D341Med (cell line): Measurements from ENCODE around the gene CSKMT.
A peak's percentile ranks its signal among the peaks of the same experiment; 100 is the strongest.
"Not testable (repeated sequence)": the region's sequence is repeated elsewhere in the genome, so short reads cannot be mapped to it uniquely, and the experiment has no call there.

Experiments
- DNase-seq: peaks from one replicate; pipeline ENCODE4 v3.0.0; 2012; ENCODE audit warnings: low spot score

The CSKMT gene, protein sequence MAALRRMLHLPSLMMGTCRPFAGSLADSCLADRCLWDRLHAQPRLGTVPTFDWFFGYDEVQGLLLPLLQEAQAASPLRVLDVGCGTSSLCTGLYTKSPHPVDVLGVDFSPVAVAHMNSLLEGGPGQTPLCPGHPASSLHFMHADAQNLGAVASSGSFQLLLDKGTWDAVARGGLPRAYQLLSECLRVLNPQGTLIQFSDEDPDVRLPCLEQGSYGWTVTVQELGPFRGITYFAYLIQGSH

DNA sequence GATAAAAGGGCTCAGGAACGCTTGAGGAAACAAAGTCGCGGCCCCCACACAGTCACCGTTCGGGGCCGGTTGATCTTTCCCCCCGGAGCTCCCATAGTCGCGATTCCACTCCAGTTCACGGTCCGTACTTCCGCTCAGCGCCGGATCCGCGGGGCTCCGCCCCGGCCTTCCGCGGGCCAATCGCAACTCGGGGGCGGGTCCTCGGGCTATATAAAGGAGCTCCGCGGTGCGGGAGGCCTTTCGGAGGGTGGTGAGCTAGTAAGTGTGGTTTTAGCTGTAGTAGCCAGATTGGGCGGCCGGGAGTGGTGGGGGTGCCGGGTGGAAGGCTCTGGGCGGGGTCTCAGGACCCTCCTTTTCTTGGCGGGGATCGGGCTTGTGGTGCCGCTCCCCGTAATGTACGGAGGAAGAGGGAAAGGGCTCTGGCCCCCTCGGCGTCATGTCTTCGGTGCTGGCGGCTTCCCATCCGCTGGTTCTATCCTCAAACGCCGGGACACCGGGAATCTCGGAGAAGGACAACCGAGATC, at the start of gene CSKMT, which contains the start of gene C11orf98:
Gene CSKMT (plus strand): TSS at position 238 of the 524 bp plus-strand sequence. CDS start 568 bp downstream, outside the sequence.
Gene C11orf98 (minus strand): TSS at position 136 of the 524 bp plus-strand sequence. CDS start 41 bp downstream, at position 95.
- peak; percentile 95 for DNase-seq

DNA sequence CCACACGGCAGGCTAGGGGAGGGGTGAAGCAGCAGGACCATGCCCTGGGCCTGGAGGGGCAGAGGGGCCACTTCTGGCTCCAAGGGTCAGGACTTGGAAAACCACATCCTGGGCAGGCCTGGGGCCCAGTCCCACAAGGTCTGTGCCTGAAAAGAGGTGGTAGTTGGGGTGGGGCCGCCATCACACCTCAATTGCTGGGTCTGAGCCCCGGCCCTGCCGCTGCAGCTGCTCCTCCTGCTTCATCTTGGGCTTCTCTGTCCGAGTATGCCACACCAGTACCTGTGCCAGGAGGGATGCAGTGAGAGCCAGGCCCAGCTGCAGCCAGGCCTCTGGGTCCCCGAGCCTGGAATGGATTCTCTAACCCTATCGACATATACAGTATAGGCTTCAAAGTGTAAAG, 49.6 kb upstream of the CSKMT start:
- DNase-seq, result no peak

DNA sequence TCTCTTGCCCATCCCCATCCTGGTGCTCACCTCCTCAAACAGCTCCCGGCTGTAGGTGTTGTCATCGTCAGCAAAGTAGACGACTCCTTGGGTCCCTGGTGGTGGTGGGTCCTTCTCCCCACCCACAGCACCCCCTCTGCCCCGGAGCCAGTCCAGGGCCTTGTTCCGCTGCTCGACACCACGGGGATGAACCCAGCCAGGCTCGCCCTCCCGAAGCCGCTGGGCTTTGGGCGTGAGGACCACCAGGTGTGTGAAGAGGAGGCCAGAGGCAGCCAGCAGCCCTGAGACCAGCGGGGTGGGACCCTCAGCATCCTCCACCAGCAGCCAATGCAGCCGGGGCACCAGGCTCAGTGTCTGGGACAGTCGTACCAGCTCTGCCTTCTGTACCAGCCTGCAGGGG, 48.2 kb upstream of the CSKMT start:
- DNase-seq, result not testable (repeated sequence)

DNA sequence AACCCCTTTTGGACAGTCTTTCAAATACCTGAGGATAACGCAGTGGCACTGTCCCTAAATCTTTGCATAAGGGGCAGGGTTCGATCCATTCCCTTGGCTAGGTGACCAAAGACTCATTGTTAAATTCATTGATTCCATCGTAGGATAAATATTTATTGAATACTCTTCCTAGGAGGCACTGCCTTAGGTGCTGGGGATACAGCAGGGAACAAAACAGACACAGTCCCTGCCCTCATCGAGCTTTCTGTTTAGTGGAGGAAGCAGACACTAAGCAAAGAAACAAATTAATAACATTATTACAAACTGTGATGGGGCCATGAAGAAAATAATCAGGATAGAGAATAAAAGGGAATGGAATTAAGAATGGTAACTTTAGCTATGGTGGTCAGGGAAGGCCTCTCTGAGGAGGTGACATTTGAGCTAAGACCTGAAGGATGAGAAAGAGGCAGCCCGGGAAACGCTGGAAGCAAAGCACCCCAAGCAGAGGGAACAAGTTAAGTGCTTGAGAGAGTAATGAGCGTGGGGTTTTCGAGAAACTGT, 44.0 kb upstream of the CSKMT start:
- no peak for DNase-seq

- DNase-seq, result peak; percentile 96
These were observed 43.3 kb upstream of the CSKMT start, which contains the start of gene B3GAT3 for GRCh38 chr11:62621567-62622470. TSS of gene B3GAT3 (minus strand) at chr11:62621986. CDS start at chr11:62621947, 39 bp downstream.

DNA sequence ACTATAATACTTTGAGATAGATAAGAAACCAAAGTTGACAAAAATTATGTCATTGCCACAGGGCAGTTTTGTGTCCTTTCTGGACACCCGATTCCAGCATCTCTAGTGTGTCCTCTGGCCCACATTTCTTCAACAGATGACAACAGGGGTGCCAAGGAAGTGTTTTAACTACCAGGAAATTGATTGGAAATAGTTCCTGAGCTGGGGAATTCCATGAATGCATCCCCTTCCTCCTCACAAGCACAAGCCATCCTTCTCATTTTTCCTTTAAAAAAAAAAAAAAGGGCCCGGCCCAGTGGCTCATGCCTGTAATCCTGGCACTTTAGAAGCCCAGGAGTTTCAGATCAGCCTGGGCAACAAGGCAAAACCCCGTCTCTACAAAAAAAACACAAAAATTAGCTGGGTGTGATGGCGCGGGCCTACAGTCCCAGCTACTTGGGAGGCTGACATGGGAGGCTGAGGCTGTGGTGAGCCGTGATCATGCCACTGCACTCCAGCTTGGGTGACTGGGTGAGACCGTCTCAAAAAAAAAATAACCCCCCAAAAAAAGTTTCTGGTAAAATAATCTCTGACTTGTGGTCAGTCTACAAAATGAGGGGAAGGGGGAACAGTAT, 42.5 kb upstream of the CSKMT start:
- DNase-seq, result no peak

DNA sequence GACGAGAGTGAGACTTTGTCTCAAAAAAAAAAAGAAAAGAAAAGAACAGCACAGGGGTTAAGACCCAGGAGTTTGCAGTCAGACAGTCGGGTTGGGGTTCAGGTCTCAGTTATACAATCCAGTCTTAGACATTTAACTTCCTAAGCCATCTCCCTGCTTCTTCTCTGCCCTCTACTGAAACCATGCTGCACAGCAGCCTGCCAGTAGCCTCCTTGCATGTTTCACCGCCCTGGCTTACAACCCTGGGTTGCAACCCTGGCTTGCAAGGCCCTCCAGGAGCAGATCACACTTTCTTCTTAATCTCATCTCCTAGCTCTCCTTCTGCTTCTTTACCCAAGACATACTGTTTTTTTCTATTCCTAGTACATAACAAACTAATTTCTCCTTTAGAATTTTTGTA, 37.4 kb upstream of the CSKMT start:
- peak; percentile 42 for DNase-seq

DNA sequence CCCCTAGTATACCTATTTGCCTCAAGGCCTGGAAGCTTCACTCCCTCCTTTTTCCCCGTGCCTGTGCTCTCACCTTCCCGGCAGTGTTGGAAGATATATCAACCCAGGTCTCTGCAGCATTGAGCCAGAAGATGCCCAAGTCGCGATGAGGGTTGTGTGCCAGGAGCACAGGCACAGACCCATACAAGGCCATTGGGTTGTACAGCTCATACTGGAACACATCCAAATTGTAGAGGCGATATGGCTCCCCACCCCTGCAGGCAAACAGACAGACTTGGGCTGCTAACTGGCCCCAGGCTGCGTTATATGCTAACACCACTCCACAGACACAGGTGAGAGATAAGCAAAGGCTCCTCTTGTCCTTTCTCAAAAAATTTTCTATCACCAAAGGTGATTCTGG, 32.6 kb upstream of the CSKMT start:
- DNase-seq, result no peak

GRCh38 chr11:62644220-62644619, 20.9 kb upstream of the CSKMT start:
- no peak for DNase-seq

GRCh38 chr11:62645671-62645945, 19.5 kb upstream of the CSKMT start:
- no peak for DNase-seq

DNA sequence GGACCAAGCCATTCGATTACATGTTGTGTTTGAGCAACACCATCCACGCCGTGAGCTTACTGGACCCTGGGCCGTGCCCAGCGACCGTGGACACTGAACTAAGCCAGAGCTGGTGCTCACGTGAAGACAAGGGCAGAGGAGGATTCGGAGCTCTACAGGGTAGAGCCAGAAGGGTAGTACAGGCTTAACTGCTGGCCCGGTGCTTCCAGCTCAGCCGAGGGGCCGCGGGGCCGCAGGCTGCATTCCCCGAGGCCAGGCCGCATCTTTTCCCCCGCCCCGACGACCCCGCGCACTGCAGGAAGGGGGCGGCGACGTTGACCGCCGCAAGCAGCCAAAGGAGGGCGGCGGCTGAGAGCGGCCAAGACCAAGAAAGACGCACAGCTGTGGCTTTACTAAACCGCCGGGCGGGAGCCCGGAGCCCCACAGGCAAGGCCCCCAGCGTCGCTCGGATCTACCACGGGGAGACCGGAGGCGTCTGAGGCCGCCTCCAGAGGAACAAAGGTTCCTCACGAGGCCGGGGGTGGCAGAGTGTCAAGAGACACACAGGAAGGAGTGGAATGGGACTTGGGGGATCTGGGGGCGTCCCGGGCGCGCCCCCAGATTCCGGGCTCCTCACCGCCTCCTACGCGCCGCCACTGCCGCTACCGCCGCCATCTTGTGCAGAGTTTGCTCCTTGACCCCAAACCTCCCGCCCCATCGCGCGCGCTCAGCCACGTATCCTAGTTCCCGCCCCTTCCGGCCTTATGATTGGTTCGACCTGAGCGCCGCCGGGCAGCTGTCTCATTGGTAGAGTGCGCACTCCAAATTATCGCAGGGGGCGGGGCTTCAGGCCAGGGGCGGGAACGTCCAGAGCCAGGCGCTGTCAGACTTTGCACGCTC, 18.9 kb upstream of the CSKMT start, which contains the start of gene GANAB:
Gene GANAB (minus strand): TSS at position 668 of the 879 bp plus-strand sequence. CDS start 14 bp downstream, at position 654.
- peak; percentile 98 for DNase-seq

DNA sequence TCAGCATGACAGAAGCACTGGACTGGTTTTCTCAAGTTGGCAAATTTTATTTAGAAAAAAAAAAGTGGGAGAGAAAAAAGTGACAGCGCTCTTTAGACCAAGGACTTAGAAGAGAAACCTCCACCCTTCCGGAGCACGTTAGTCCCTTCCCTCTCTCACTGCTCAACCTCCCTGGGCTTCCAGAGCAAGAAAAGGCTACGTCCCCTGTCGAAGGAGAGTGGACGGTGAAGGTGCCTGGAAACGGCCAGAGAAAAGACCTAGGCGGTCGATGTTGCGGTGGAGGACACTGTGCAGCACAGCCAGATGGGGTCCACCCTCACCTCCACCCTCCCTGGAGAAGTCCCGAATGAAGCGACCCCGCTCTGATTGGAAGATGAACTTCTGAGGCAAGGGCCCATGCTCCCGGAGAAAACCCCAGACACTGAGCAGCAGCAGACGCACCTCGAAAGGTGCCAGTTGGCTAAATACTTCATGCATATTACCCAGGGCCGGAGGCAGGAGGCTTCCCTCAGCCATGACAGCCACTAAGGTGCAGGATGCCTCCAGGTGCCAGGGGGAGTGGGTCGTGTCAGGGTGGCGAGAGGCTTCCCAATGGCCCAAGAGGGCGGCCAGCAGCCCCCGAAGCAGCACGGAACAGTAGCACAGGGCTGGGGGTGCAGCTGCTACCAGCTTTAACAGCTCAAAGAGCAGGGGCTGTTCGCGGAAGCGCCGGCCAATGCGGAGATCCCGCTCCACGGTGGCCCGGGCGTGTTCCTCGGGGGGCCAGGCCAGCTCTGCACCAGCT, 18.1 kb upstream of the CSKMT start:
- DNase-seq, result no peak

DNA sequence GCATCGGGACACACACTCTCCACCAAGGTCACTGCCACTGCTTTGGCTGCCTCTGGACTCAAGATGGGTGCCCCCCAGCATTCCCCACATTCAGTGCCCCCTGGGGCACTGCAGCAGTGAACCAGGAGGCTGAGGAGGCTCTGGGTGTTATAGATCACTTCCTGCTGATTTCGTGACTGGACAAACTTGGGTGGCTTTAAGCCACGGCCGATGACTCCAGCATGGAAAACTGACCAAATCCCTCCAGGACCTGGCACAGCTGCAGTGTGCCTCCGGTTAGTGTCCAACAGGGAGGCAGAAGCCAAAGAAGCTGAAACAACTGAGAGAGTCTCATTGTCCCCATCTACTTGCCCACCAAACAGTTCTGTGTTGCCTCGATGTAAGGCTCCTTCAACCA, 17.5 kb upstream of the CSKMT start:
- no peak for DNase-seq

DNA sequence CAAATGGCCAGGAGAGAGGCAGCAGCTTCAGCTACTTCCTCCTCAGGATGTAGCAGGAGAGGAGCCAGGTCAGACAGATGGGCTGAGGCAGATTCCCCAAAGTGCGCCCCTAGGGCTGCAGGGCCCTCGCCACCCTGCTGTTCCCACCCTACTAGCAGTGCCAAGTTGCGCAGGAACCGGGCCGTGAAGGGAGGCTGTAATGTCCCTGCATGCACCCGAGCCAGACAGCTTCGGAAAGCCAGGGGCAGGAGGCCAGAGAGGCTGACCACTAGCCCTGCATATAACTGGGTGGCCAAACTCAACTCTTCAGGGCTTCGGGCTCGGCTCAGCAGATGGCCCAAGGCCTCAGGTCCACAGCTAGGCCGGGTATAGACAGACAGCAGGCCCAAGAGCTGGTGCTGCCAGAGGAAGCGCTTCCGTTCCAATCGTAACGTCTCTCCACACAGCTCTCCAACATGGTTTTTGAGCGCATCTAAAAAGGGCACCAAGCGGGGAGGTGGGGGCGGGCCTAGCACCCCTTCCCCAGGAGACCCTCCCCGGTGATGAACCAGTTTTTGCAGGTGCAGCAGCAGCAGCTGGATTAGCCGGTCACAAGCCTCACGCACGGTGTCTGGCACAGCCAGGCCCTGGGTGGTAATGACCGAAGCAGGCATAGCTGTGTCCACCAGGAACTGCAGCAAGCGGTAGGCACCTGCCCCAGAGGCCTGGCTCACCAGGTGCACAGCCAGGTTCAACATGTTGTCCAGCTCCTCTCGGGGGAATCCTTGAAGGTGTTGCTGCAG, 16.7 kb upstream of the CSKMT start:
- DNase-seq, result no peak

GRCh38 chr11:62648967-62649364, 16.1 kb upstream of the CSKMT start:
- DNase-seq, result no peak

DNA sequence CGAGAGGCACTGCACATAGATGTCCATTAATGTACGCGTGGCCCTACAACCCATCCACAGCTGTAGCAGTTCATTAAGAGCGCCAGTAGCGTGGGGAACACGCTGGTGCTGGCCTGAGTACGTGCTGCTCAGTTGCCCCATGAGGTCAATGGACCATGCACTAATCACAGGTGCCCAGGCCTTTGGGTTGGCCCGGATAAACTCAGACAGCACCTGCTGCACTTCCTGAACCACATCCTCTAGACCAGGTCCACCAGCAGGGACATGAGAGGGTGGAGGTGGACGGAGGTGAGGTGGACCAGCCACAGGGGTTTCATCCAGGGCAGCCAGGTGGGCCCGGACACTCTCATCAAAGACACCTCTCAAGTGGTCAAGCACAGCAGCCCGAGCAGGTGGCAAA, 15.6 kb upstream of the CSKMT start:
- DNase-seq, result no peak

DNA sequence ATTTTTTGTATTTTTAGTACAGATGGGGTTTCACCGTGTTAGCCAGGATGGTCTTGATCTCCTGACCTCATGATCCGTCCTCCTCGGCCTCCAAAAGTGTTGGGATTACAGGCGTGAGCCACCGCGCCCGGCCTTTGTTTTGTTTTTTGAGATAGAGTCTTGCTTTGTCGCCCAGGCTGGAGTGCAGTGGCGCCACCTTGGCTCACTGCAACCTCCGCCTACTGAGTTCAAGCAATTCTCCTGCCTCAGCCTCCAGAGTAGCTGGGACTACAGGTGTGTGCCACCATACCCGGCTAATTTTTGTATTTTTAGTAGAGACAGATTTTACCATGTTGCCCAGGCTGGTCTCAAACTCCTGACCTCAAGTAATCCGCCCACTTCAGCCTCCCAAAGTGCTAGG, 14.8 kb upstream of the CSKMT start:
- not testable (repeated sequence) for DNase-seq

DNA sequence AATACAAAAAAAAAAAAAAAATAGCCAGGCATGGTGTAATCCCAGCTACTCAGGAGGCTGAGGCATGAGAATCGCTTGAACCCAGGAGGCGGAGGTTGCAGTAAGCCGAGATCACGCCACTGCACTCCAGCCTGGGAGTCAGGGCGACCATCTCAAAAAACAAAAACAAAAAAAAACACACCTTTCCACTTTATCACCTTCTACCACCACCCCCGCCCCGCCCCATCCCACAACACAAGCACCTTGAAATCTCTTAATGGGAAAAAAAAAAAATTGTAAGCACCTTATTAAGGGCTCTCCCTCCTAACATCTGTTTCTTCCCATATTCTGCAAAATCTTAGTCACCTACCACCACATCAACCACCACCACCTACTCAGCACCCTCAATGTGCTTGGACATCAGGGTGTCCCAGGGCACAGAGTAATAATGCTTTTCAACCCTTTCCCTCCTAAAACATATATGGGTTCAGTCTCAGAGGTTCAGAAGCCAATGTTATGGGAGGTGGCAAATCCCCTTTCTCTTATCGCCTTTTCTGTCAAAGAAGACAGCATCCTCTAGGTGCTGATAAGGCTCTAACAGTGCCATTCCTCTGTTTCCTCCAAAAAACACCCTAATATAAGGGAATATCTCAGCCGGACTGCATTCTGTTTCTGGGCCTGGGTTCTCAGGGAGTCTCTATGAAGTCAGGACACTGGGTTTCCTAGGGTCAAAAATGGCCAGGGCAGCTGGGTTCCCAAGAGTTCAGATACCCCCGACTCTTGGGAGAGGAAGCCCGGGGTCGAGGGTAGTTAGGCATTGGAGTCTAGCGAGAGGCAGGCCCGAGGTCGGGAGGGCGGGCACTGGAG, 12.7 kb upstream of the CSKMT start:
- no peak for DNase-seq

GRCh38 chr11:62654297-62654696, 10.8 kb upstream of the CSKMT start:
- no peak for DNase-seq
